GM18508 (cell line): ENCODE data around the gene PCDHGC5.

Source experiments
- ATAC-seq: cut with Tn5 transposase; IDR thresholded peaks from one replicate; pipeline ENCODE4 v1.9.1; 2021; ENCODE audit warnings: moderate number of reproducible peaks; ENCODE audit not compliant: insufficient read depth, unreplicated experiment

Gene PCDHGC5

DNA sequence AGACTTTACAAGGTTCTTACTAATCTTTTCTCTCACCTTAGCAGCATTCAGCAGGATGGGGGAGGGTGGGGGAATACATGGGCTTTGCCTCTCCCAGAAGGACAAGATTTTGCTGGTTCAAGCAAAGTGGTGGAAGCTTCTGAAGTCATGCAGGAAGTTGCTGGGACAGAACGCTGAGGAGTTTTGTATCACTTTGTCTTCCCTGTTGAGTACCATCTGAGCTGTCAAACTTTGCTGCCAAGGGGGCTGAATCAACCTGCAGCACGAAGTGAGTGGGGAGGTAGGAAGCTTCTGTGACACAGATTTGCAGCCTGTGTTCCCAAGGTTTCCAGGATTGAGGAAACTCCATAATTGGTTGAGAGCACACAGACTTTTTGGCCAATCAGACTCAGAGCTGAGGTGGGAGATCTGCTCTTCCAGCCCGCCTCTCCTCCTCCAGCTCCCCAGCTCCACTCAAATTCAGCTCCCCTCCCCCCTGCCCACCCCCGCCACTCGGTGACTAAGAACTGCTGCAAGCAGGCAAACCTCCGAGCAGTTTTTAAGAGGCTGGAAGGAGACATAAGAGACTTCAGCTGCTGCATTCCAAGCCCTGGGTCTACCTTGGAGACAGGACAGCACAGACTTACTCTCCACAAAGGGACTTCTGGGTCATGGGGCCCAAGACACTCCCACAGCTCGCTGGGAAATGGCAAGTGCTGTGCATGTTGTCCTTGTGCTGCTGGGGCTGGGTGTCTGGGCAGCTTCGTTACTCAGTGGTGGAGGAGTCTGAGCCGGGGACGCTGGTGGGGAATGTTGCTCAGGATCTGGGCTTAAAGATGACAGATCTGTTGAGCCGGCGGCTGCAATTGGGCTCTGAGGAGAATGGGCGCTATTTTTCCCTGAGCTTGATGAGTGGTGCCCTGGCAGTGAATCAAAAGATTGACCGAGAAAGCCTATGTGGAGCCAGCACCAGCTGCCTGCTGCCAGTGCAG lies at the start of gene PCDHGC5:
Gene PCDHGC5, plus strand, starts transcription at position 491 of the 971 bp plus-strand sequence. Its CDS starts 160 bp downstream, at position 651.
- no peak for ATAC-seq

DNA sequence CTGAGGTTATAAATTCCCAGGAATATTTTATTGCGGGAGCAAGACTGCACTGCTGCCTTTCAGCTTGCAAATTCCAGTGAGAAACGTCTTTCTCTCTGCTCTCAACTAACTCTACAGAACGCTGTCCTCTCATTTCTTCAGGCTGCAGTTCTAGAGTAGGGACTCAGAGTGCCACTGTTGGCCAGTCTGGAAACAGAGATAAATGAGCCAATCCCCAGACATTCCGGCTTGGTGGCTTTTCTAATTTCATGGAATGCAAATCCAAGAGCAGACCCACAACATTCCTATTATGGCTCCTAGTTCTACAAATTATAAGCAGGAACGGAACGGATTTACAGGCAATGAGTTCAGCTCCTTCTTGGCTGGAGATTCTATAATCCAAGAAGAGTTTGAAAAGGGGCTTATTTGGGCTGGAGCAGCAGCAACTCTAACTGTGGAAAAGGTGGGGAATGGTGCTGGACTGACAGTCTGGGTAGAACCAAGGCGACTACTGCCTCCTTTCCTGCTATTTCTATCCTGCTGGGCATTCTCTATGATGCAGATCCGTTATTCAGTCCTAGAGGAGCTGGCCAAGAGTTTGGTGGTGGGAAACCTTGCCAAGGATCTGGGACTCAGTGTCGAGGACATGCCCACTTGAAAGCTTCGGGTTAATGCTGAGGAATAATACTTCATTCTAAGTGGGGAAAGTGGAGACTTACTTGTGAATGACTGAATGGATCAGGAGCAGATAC lies 49.3 kb upstream of the PCDHGC5 start:
- no peak for ATAC-seq

DNA sequence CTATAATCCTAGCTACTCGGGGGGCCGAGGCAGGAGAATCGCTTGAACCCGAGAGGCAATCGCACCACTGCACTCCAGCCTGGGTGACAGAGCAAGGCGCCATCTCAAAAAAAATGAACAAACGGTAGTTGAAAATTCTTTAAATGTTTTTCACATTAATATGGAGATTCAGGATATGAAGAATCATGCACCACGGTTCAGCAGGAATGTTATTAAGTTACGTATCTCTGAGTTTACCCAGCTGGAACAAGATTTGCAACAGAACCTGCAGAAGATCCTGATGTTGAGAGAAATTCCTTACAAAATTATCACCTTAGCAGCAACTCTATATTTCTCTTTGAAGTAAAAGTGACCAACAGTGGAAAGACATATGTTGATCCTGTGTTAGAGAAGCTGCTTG lies 48.5 kb upstream of the PCDHGC5 start:
- ATAC-seq: no peak

DNA sequence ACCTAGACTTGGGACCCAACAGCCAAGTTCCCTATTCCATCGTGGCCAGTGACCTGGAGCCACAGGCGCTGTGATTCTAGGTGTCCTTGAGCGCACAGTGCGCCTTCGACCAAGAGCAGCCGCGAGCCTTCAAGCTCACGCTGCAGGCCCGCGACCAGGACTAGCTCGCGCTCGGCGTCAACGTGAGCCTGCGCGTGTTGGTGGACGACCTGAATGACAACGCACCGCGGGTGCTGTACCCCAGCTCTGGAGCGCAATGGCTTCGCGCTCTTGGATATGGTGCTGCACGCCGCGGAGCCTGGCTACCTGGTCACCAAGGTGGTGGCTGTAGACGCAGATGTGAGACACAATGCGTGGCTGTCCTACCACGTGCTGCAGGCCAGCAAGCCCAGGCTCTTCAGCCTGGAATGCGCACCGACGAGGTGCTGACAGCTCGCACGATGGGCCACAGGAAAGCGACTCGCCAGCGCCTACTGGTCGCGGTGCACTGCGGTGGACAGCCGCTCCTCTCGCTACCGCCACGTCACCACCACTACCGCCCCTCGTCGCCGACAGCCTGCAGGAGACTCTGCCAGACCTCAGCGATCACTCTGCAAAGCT lies 47.2 kb upstream of the PCDHGC5 start:
- no peak for ATAC-seq

DNA sequence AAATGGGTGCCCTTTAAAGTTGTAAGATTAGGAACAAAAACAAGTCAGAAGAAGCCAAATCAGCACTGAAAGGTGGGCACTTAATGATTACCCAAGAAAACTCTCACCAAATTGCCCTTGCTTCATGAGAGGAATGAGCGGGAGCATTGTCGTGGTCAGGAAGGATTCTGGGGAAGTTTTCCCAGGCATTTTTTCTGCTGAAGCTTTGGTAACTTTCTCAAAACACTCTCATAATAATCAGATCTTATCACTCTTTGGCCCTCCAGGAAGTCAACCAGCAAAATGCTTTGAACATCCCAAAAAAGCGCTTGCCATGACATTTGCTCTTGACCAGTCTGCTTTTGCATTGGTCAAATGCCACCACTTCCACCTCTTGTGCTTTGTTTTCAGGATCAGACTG lies 23.5 kb upstream of the PCDHGC5 start:
- ATAC-seq: no peak

DNA sequence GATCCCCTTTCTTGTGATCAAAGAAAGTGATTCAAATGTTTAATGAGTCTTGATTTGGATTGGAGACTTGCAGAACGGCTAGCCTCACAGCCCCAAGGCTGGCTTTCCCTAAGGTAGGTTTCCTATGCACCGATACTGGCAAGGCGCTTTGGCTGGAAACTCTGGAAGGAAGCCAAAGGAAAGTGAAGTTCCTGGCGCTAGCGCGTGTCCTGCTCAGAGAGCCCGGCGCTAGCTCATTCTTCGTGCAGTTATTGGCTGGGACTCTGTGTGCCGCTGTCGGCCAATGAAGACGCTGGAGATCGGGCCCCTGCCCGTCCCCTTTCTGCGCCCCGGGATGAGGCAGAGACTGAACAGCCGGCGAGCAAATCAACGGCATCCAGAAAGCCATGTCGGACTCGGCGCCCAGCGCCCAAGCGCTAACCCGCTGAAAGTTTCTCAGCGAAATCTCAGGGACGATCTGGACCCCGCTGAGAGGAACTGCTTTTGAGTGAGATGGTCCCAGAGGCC lies 13.2 kb upstream of the PCDHGC5 start, which contains the start of gene PCDHGC3:
Gene PCDHGC3, plus strand, starts transcription at position 342 of the 507 bp plus-strand sequence. Its CDS starts 151 bp downstream, at position 493.
- ATAC-seq: peak; percentile 86

DNA sequence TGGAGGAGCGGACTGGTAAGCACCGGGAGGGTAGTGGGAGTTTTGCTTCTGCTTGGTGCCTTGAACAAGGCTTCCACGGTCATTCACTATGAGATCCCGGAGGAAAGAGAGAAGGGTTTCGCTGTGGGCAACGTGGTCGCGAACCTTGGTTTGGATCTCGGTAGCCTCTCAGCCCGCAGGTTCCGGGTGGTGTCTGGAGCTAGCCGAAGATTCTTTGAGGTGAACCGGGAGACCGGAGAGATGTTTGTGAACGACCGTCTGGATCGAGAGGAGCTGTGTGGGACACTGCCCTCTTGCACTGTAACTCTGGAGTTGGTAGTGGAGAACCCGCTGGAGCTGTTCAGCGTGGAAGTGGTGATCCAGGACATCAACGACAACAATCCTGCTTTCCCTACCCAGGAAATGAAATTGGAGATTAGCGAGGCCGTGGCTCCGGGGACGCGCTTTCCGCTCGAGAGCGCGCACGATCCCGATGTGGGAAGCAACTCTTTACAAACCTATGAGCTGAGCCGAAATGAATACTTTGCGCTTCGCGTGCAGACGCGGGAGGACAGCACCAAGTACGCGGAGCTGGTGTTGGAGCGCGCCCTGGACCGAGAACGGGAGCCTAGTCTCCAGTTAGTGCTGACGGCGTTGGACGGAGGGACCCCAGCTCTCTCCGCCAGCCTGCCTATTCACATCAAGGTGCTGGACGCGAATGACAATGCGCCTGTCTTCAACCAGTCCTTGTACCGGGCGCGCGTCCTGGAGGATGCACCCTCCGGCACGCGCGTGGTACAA lies 12.6 kb upstream of the PCDHGC5 start:
- no peak for ATAC-seq

DNA sequence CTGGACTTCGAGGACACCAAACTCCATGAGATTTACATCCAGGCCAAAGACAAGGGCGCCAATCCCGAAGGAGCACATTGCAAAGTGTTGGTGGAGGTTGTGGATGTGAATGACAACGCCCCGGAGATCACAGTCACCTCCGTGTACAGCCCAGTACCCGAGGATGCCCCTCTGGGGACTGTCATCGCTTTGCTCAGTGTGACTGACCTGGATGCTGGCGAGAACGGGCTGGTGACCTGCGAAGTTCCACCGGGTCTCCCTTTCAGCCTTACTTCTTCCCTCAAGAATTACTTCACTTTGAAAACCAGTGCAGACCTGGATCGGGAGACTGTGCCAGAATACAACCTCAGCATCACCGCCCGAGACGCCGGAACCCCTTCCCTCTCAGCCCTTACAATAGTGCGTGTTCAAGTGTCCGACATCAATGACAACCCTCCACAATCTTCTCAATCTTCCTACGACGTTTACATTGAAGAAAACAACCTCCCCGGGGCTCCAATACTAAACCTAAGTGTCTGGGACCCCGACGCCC lies 11.8 kb upstream of the PCDHGC5 start:
- no peak for ATAC-seq

DNA sequence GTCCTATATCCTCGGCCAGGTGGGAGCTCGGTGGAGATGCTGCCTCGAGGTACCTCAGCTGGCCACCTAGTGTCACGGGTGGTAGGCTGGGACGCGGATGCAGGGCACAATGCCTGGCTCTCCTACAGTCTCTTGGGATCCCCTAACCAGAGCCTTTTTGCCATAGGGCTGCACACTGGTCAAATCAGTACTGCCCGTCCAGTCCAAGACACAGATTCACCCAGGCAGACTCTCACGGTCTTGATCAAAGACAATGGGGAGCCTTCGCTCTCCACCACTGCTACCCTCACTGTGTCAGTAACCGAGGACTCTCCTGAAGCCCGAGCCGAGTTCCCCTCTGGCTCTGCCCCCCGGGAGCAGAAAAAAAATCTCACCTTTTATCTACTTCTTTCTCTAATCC lies 11.1 kb upstream of the PCDHGC5 start:
- ATAC-seq: no peak

DNA sequence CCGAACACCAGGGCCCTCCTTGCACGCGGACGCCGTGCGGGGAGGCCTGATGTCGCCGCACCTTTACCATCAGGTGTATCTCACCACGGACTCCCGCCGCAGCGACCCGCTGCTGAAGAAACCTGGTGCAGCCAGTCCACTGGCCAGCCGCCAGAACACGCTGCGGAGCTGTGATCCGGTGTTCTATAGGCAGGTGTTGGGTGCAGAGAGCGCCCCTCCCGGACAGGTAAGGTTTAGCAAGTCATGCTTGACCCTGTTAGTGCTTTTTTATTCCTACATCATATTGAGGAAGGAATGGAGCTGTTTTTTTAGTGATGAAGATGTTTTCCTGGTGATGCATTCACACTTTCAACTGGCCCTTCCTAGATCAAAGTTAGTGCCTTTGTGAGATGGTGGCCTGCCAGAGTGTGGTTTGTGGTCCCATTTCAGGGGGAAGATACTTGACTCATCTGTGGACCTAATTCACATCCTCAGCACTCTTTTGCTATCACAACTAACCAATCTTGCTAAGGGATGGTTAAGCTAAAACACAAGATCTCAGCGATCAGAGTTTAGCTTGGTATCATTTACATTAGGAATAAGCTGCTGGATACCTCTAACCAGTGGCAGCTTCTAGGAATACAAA lies 10.4 kb upstream of the PCDHGC5 start:
- no peak for ATAC-seq

DNA sequence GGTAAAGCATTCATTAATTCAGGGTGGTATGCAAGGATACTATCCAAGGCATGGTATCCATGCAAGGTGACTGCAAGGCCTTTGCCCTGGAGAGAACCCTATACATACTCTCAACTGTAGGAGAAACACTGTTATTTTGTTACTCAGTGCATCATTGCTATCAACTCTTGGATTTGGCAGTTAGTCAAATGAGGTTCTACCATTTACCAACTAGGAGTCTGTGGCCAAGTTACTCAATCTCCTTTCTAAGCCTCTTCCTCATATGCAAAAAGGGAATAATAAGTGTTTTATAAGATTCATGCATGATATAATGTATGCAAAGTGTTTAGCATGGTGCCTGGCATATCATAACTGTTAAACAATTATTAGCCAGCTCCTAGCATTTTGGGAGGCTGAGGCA lies 9.1 kb upstream of the PCDHGC5 start:
- no peak for ATAC-seq

DNA sequence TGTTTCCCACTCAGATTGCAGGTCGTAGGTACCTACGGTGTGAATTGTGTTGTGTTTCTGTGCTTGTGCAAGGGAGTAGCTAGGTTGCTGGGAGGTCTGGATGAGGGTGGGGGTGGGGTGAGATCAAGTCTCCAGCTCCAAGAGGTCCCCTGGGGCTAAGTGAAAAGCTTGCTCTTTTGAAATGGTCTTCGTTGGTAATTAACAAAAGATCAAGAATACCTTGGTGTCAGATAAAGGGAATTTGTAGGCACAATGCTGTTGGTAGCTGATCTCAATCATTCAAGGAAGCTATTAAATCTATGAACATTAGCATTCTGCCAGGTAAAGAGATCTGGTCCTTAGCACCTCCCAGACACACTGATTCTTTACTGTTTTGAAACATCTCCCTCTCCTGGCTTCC lies 5.0 kb upstream of the PCDHGC5 start:
- ATAC-seq: no peak

DNA sequence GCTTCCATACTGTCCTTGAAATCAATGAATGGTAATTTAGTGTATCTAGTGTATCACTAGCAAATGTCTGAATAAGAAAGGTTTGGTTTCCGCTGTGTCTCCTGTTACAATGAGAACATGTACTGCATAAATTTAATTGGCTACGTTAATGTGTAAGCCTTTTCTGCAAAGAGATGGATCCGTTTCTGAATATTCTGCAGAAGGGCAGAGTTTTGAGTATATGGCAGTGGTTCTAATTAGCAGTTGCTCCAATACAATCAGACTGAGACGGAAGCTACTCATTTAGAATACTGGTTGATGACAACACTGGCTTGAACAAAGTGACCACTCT lies 4.6 kb upstream of the PCDHGC5 start:
- ATAC-seq: no peak

DNA sequence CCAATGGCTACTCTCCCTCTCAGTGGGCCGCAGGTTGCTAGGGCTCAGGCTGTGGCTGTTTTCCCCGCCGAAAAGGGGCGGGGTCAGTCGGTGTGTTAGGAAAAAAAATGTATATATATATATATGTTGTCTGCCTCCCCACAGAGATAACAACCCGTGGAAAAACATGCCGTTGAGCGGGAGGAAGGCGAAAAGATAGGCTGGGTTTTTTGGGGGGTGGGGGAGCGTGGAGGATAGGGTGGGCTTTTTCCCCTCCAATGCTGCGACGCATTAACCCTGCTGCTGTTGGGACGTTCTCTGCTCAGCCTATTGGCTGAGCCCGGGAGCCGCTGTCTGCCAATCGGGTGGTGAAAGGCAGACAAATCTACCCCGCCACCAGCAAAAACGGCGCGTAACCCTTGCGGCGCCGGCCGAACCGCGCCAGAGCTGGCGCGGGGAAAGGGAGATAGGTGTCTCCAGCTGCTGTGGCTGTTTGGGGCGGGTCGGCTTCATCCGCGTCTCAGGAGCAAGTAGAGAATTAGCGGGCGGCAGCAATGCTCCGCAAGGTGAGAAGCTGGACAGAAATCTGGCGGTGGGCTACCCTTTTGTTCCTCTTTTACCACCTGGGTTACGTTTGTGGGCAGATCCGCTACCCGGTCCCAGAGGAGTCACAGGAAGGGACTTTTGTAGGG lies 4.1 kb upstream of the PCDHGC5 start, which contains the start of gene PCDHGC4:
Gene PCDHGC4, plus strand, starts transcription at position 390 of the 671 bp plus-strand sequence. Its CDS starts 144 bp downstream, at position 534.
- no peak for ATAC-seq

DNA sequence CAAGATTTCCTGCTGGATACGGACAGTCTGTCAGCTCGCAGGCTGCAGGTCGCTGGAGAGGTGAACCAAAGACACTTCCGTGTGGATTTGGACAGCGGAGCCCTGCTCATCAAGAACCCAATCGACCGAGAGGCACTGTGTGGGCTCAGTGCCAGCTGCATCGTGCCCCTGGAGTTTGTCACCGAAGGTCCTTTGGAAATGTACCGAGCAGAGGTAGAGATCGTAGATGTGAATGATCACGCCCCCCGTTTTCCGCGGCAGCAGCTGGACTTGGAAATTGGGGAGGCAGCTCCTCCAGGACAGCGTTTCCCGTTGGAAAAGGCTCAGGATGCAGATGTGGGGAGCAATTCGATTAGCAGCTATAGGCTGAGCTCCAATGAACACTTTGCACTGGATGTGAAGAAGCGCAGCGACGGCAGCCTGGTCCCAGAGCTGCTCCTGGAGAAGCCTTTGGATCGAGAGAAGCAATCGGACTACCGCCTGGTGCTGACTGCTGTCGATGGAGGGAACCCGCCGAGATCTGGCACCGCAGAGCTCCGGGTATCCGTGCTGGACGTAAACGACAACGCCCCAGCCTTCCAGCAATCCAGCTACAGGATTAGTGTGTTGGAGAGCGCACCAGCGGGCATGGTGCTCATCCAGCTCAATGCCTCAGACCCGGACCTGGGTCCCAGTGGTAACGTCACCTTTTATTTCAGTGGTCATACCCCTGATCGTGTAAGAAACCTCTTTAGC lies 3.4 kb upstream of the PCDHGC5 start:
- ATAC-seq: no peak

DNA sequence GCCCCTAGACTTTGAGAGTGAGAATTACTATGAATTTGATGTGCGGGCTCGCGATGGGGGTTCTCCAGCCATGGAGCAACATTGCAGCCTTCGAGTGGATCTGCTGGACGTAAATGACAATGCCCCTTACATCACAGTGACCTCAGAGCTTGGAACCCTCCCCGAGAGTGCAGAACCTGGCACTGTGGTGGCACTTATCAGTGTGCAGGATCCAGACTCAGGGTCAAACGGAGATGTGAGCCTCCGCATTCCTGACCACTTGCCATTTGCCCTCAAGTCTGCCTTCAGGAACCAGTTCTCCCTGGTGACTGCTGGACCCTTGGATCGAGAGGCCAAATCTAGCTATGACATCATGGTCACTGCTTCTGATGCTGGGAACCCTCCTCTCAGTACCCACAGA lies 2.8 kb upstream of the PCDHGC5 start:
- no peak for ATAC-seq

DNA sequence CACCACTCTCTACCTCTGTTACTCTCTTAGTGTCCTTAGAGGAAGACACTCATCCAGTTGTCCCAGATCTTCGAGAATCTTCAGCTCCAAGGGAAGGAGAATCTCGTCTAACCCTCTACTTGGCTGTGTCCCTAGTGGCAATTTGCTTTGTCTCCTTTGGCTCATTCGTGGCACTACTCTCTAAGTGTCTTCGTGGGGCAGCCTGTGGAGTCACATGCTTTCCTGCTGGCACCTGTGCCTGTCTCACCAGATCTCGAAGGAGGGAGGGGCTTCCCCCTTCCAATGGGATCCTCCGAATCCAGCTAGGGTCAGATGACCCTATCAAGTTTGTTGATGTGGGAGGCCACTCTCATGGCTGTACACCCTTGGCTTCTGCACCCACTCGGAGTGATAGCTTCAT lies 1.8 kb upstream of the PCDHGC5 start:
- no peak for ATAC-seq

DNA sequence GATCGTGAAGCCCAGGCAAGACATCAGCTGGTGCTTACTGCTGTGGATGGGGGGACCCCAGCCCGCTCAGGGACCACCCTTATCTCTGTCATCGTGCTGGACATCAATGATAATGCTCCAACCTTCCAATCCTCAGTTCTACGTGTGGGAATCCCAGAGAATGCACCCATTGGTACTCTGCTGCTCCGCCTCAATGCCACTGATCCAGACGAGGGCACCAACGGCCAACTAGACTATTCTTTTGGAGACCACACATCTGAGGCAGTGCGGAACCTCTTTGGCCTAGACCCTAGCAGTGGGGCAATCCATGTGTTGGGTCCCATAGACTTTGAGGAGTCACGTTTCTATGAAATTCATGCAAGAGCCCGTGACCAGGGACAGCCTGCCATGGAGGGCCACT lies 960 bp downstream of the PCDHGC5 start:
- no peak for ATAC-seq
